Ectodermal cell (in vitro differentiated cells): Measurements from ENCODE around the gene HSD11B2.
A peak's percentile ranks its signal among the peaks of the same experiment; 100 is the strongest.

Experiments used
- H3K27ac ChIP-seq: 2 replicates; pipeline ENCODE4 v1.7.0; 2013; ENCODE audit warnings: mild to moderate bottlenecking, low read depth, low read length; ENCODE audit not compliant: insufficient read depth, poor library complexity, severe bottlenecking
- H3K27me3 ChIP-seq: 2 replicates; pipeline ENCODE4 v1.7.0; 2013; ENCODE audit warnings: mild to moderate bottlenecking, low read length; ENCODE audit not compliant: insufficient read depth, control insufficient read depth, poor library complexity, severe bottlenecking
- H3K36me3 ChIP-seq: one replicate; pipeline ENCODE4 v1.7.0; 2013; ENCODE audit warnings: low read length; ENCODE audit not compliant: control insufficient read depth, insufficient read depth
- H3K4me1 ChIP-seq: one replicate; pipeline ENCODE4 v1.7.0; 2013; ENCODE audit warnings: low read length; ENCODE audit not compliant: control insufficient read depth, insufficient read depth
- H3K4me3 ChIP-seq: 2 replicates; pipeline ENCODE4 v1.7.0; 2013; ENCODE audit warnings: low read depth, low read length, control low read depth; ENCODE audit not compliant: insufficient read depth
- H3K9me3 ChIP-seq: 2 replicates; pipeline ENCODE4 v1.7.0; 2013; ENCODE audit warnings: mild to moderate bottlenecking, low read length, moderate library complexity; ENCODE audit not compliant: control insufficient read depth
- WGBS, 2 experiments: methylation state at CpG; one replicate each; pipeline ENCODE4 v1.1.7; 2013; ENCODE audit warnings: missing lambda C conversion rate in 2 of 2; 5-methylcytosine and 5-hydroxymethylcytosine counted together

Gene HSD11B2

GRCh38 chr16:67426950-67427349 lies 4.0 kb upstream of the HSD11B2 start:
- Histone ChIP-seq H3K4me3 (no peak overlapping the region), H3K36me3 (no peaks in the 10 kb centered on the region), H3K4me1 (peaks cover 23% of the 10 kb centered on the region), H3K27me3 (peaks cover 37% of the 10 kb centered on the region), H3K27ac (no peak overlapping the region), H3K9me3 (no peaks in the 10 kb centered on the region)
- WGBS, 2 experiments = 92 to 94% methylated on average over 7 of the region's 7 CpGs

DNA sequence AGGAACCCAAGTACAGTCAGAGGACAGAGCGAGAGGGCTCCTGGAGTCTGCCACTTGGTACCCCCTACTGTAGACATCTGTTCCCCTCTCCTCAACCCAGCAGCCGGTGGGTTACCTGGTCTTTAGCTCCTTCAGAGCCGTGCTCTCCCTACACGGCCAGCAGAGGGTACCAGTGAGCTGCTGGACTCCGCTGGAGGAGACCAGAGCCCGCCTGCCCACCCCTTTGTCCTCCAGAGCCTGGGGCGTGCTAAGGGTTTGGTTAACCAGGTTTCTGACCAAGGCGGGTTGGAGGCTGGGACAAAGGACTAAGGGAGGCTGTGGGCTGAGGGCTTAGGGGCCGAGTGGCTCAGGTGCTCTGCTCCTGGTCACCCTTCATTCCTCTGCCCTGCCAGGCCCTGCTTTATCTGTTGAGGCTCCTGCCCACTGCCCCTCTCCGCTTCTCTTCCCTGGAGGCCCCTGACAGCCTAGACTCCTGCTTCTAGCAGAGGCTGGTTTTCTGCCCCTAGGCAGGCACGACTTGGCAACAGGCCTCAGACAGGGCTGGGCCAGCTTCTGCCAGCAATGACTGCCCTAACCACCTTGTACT lies 2.7 kb upstream of the HSD11B2 start:
- Histone ChIP-seq H3K4me1 (peaks cover 30% of the 10 kb centered on the region), H3K9me3 (no peaks in the 10 kb centered on the region), H3K27me3 (peaks cover 46% of the 10 kb centered on the region), H3K36me3 (no peaks in the 10 kb centered on the region), H3K4me3 (no peak overlapping the region), H3K27ac (no peak overlapping the region)
- WGBS, 2 experiments = 23 to 26% methylated on average over 11 of the region's 11 CpGs

- Histone ChIP-seq H3K27me3 (peaks cover 46% of the 10 kb centered on the region), H3K36me3 (no peaks in the 10 kb centered on the region), H3K4me3 (no peak overlapping the region), H3K9me3 (no peaks in the 10 kb centered on the region), H3K27ac (no peak overlapping the region), H3K4me1 (peaks cover 22% of the 10 kb centered on the region)
- WGBS, 2 experiments = 93 to 94% methylated on average over 3 of the region's 3 CpGs
These were observed 1.7 kb upstream of the HSD11B2 start for GRCh38 chr16:67429053-67429798.

GRCh38 chr16:67429799-67430503 lies 970 bp upstream of the HSD11B2 start:
- no peak overlapping the region for H3K27ac ChIP-seq
- H3K4me1 ChIP-seq = peaks cover 14% of the 10 kb centered on the region
- 38 to 39% methylated on average over 13 of the region's 13 CpGs for WGBS, 2 experiments
- no peaks in the 10 kb centered on the region for H3K9me3 ChIP-seq
- peaks cover 46% of the 10 kb centered on the region for H3K27me3 ChIP-seq
- H3K36me3 ChIP-seq = no peaks in the 10 kb centered on the region
- peak overlapping the region; percentile 32 for H3K4me3 ChIP-seq

DNA sequence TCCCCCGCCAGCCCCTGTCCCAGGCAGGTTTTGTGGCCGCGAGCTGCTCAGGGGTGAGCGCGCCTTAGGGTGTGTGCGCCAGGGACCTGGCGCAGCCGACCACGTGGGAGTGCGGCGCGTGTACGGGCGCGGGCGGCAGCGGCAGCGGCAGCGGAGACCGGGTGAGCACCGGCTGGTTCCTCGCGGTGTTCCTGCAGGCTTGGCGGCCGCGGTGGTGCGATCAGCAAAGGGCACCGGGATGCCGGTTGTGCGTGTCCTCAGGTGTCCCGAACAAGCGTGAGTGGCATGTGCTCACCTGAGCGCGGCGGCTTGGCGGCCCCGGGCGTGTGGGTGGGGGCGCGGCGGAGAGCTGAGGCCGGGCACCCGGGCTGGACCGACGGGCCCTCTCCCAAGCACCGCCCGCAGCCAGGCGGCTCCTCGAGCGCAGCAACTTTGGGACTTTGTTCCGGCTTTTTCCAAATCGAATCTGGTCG lies 381 bp upstream of the HSD11B2 start:
- 1 to 2% methylated on average over 53 of the region's 53 CpGs for WGBS, 2 experiments
- no peak overlapping the region for H3K27ac ChIP-seq
- H3K9me3 ChIP-seq = no peaks in the 10 kb centered on the region
- H3K27me3 ChIP-seq = peaks cover 46% of the 10 kb centered on the region
- H3K4me3 ChIP-seq = peak overlapping the region; percentile 32
- H3K36me3 ChIP-seq = no peaks in the 10 kb centered on the region
- H3K4me1 ChIP-seq = peaks cover 10% of the 10 kb centered on the region

DNA sequence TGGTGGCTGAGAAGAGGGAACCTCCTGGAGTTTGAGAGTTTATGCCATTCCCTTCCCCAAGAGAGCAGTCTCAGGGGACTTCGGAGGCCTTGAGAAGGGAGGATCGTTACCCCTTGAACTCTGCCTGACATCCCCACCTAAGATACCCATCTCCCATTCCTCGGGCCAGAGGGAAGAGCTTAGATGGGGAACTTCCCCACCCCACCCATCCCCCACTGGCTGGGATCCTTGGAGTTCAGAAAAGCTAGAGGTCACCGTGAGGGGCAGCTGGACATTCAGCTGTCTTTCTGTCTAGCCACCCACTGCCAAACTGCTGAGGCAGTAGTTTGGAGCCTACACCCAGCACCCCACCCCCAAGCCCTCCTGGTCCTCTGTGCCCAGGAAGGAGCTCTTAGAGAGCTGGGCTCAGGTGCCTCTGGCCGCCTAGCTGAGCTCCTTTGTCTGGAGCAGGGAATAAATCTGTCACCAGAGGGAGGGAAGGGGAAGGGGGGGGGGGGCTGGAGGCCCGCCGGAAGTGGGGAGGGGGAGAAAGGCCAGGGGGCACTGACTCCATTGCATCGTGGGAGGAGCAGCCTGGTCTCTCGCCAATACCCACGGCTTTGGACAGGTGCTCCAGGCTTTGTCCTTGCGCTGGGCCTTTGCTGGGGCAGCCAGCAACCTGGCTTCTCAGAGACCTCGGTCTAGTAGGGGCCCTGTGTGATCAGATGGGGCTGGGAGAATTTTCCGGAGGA lies 1.0 kb downstream of the HSD11B2 start:
- WGBS, 2 experiments = 20 to 23% methylated on average over 13 of the region's 13 CpGs
- Histone ChIP-seq H3K4me1 (peaks cover 10% of the 10 kb centered on the region), H3K27me3 (peaks cover 46% of the 10 kb centered on the region), H3K36me3 (no peaks in the 10 kb centered on the region), H3K27ac (no peak overlapping the region), H3K4me3 (peak overlapping the region; percentile 24), H3K9me3 (no peaks in the 10 kb centered on the region)

GRCh38 chr16:67432506-67432890 lies 1.6 kb downstream of the HSD11B2 start:
- peaks cover 46% of the 10 kb centered on the region for H3K27me3 ChIP-seq
- no peak overlapping the region for H3K4me3 ChIP-seq
- no peaks in the 10 kb centered on the region for H3K36me3 ChIP-seq
- H3K27ac ChIP-seq = no peak overlapping the region
- no peaks in the 10 kb centered on the region for H3K9me3 ChIP-seq
- WGBS, 2 experiments = 73% methylated on average over 5 of the region's 5 CpGs
- H3K4me1 ChIP-seq = peaks cover 10% of the 10 kb centered on the region

DNA sequence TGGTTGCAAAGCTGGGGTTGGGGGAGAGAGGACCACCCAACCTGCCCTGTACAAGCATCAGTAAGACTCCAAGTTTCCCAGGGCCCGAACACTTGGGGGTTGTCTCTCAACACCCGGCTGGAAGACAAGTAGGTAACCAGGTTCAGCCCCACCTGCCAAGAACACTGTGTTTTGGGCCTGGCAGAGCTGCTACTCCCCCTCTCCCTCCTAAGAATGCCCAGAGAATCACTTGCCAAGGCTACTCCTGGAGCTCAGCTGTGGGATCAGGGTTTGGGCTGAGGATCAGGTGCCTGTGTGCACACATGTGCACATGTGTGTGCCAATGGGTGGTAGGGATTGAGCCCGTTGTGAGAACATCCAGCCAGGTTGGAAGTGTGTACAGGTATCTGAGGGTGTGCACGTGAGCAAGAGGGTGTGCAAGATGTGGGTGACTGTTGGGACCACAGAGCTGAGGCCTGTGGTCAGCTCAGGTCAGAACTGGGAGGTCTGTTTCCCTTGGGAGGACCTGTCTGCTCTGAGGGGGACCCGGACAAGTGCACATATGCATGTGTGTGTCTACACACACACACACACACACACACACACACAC lies 2.3 kb downstream of the HSD11B2 start:
- H3K4me1 ChIP-seq = peaks cover 10% of the 10 kb centered on the region
- no peak overlapping the region for H3K27ac ChIP-seq
- H3K4me3 ChIP-seq = no peak overlapping the region
- WGBS, 2 experiments = 91 to 92% methylated on average over 5 of the region's 5 CpGs
- no peaks in the 10 kb centered on the region for H3K9me3 ChIP-seq
- peaks cover 46% of the 10 kb centered on the region for H3K27me3 ChIP-seq
- H3K36me3 ChIP-seq = peaks cover 2% of the 10 kb centered on the region

- no peak overlapping the region for H3K4me3 ChIP-seq
- H3K9me3 ChIP-seq = no peaks in the 10 kb centered on the region
- H3K36me3 ChIP-seq = peaks cover 10% of the 10 kb centered on the region
- H3K27ac ChIP-seq = no peak overlapping the region
- peaks cover 21% of the 10 kb centered on the region for H3K27me3 ChIP-seq
- peaks cover 10% of the 10 kb centered on the region for H3K4me1 ChIP-seq
- WGBS, 2 experiments = 89 to 93% methylated on average over 16 of the region's 16 CpGs
These were observed 4.8 kb downstream of the HSD11B2 start for GRCh38 chr16:67435758-67436164.
